ENCODE results near the gene CHRM5. TPM values are rescaled to one million over a fixed set of nuclear protein-coding genes. Genes with fewer than 3 reads are reported as not detected.

Gene CHRM5
- total and polyA plus RNA-seq, 2 donors (not counting 3 experiments of a cell fraction or from before 2014, with no cell fraction given): 0.03 TPM; not detected in 1

- DNase-seq (ENCODE audit: low read depth, low spot score) (no peak), FAIRE-seq (no peak)
- no peaks in the 10 kb centered on the region for H3K27me3 ChIP-seq (ENCODE audit: control insufficient read depth in 2 of 2, insufficient read depth in 2 of 2, low read length in 2 of 2)
- dilution Hi-C loops (cut with MboI; ENCODE audit: extremely low pct_ligation_motif_present, low sequenced_read_pairs) (no loop called here), intact Hi-C loops (cut with micrococcal nuclease) (loop anchor here (10.0 kb wide), 1 partner anchor 327 kb away; the partner anchor contains the start of gene GOLGA8A)
- H4K20me1 ChIP-seq (replicated peaks; ENCODE audit: control insufficient read depth, extremely low read depth, insufficient read depth, low read length): no peaks in the 10 kb centered on the region
- ChIA-PET POLR2A (no interaction called here), CTCF (interaction anchor here (0.9 to 2.2 kb wide), 2 partner anchors 102 to 105 kb away, joined by 3 to 14 read pairs; partner anchors contain the start of gene KATNBL1)
- H3K4me1 ChIP-seq (ENCODE audit: control insufficient read depth, extremely low read depth, insufficient read depth, low read length): peaks cover 6% of the 10 kb centered on the region
- no peaks in the 10 kb centered on the region for H3K9me3 ChIP-seq (replicated peaks; ENCODE audit: control insufficient read depth, insufficient read depth, low read length)
- no peak overlapping the region for H2AFZ ChIP-seq (ENCODE audit: low read depth, low read length)
- no peak overlapping the region for H3K4me3 ChIP-seq (replicated peaks in 1 of 3; ENCODE audit: insufficient read depth in 1 of 3, low read depth in 1 of 3, low read length in 3 of 3)
- no peaks in the 10 kb centered on the region for H3K79me2 ChIP-seq (ENCODE audit: control insufficient read depth, insufficient read depth, low read length)
- no TSS peak for BruUV-seq (replicated peaks)
- no peak overlapping the region for H3K9ac ChIP-seq (replicated peaks; ENCODE audit: extremely low read depth, insufficient read depth, low read length)
- no peaks in the 10 kb centered on the region for H3K9me1 ChIP-seq (replicated peaks; ENCODE audit: control insufficient read depth, extremely low read depth, insufficient read depth, low read length)
- H3K27ac ChIP-seq (ENCODE audit: insufficient read depth, low read depth, low read length): no peak overlapping the region
- TF ChIP-seq, protein P1, sequence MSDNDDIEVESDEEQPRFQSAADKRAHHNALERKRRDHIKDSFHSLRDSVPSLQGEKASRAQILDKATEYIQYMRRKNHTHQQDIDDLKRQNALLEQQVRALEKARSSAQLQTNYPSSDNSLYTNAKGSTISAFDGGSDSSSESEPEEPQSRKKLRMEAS (IDR thresholded peaks at IDR 0.05; ENCODE audit: insufficient read depth, insufficient read length): no peak
- TF ChIP-seq MYC (IDR thresholded peaks at IDR 0.05; ENCODE audit: low read depth, low read length): no peak
- TF ChIP-seq POLR2AphosphoS5 (IDR thresholded peaks at IDR 0.05; ENCODE audit: insufficient read depth, low read depth, low read length): no peak
- no peak for TF ChIP-seq FOS (IDR thresholded peaks at IDR 0.05; ENCODE audit: borderline replicate concordance, insufficient read depth, low read length)
- TF ChIP-seq GATA2 (IDR thresholded peaks at IDR 0.05; ENCODE audit: insufficient read depth, insufficient read length, low read depth, low read length): no peak
- TF ChIP-seq JUN (IDR thresholded peaks at IDR 0.05; ENCODE audit: borderline replicate concordance, insufficient read depth, insufficient read length, low read depth): no peak
- TF ChIP-seq POLR2A (IDR thresholded peaks at IDR 0.05; ENCODE audit: low read depth, low read length): no peak
- no peak for TF ChIP-seq CTCF (IDR thresholded peaks at IDR 0.05; ENCODE audit: extremely low read depth in 1 of 2, insufficient read depth in 1 of 2, low read depth in 1 of 2, low read length in 2 of 2)
- no peak for TF ChIP-seq EZH2 (IDR thresholded peaks at IDR 0.05; ENCODE audit: borderline replicate concordance, low read depth, low read length, severe bottlenecking)
- no peaks in the 10 kb centered on the region for H3K36me3 ChIP-seq (ENCODE audit: control insufficient read depth in 2 of 2, extremely low read depth in 1 of 2, insufficient read depth in 2 of 2, low read length in 2 of 2)
- no peak overlapping the region for H3K4me2 ChIP-seq (ENCODE audit: insufficient read depth, low read length)
These were observed 139.0 kb downstream of the CHRM5 start for GRCh38 chr15:34107315-34107714.

Measured in endothelial cell of umbilical vein (primary cell).